NCI-H82 (cell line): Measurements from ENCODE around the gene C10orf90.

Experiments
- DNase-seq: peaks from one replicate; lab custom pipeline; 2025; lab: John Stamatoyannopoulos, UW

Gene C10orf90

DNA sequence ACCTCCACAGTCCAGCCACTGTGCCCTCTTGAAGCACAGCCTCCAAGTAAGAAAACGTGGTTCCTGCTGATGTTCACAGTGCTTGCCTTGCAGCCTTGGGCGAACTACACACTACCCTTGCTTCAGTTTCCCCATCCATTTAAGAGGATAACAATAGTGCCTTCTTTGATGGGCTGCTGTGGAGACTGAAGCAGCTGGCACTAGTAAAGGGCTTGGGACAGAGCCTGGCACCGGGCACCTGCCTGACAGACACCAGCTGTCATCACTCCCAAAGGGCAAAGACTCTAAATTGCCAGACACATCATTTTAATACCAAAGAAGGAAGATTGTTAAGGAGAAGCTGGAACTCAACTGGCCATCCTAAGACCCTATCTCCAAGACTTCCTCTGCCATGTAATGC lies 3.1 kb upstream of the C10orf90 start:
- DNase-seq = no peak

GRCh38 chr10:126671402-126671975 lies 996 bp upstream of the C10orf90 start:
- no peak for DNase-seq

- no peak for DNase-seq
Observed at GRCh38 chr10:126670895-126671261, 385 bp upstream of the C10orf90 start.

DNA sequence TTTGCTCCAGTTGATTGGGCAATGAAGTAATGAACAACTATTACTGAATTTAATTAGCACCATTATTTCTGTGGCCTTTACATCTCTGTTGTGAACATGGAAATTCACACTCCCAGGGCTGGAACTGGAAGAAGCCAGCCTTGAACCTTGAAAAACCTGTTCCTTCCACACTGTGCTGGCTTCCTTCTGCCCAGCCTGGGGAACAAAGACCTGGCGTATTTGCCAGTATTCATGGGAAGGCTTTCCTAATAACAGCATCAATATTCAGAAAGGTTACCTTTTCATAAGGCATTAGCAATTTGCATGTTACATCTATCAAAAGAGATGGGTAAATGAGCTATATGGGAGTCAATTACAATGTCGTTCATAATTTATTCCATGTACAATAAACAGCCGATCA lies 1.3 kb downstream of the C10orf90 start:
- DNase-seq = no peak

GRCh38 chr10:126668505-126668904 lies 2.0 kb downstream of the C10orf90 start:
- DNase-seq = no peak

DNA sequence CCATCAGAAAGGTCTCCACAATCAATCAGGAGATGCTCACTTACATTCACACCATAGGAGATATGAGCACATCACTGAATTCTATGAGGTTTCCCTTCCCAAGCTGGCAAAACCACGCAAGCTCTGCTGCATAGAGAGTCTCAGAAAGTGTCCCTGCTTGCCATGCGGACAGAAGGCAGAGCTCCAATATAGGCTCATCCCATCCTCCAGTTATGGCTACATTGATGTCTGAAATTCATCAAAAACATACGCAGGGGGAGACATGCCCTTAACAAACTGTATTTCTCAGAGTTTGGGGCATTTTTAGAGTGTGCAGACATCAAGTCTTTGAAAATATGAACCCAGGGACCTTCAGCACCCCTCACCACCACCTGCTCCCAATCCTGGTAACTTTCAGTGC lies 2.9 kb downstream of the C10orf90 start:
- no peak for DNase-seq

DNA sequence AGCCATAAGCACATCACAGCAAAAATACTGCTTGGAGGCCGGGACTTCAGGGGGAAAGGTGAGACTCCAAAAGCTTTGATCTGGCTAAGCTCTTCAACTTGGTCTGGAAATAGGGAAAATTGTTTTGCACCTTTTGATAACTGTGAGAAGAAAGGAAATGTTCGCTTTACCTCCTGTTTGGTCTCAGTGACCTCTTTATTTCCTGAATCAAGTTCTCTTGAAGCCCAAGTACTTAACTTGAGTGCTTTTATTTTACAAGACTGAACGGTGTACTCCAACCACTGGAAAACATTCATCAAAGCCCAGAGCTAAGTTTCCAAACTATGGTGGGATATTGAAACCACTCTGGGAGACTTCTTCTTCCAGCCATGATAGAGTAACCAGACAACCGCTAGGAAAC lies 5.3 kb downstream of the C10orf90 start:
- DNase-seq = no peak

DNA sequence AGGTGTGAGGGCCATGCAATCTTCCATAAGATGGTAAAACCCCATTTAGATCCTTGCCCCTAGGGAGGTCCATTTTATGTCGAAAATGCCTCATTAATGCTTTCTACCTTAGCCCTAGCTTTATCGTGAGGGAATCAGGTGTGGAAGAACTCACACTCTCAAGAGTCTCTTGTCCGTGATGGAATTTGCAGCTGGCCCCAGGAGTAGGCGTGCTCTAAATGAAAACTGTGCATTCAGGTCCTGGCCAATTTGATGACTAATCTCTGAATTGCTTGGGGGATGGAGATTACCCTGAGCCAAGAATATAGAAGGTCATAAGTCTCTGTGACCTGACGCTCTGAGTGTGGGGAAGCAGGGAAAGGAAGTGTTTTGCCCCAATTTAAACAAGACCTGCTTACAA lies 6.6 kb downstream of the C10orf90 start:
- no peak for DNase-seq

- DNase-seq = no peak
Observed at GRCh38 chr10:126663328-126663727, 7.2 kb downstream of the C10orf90 start.

DNA sequence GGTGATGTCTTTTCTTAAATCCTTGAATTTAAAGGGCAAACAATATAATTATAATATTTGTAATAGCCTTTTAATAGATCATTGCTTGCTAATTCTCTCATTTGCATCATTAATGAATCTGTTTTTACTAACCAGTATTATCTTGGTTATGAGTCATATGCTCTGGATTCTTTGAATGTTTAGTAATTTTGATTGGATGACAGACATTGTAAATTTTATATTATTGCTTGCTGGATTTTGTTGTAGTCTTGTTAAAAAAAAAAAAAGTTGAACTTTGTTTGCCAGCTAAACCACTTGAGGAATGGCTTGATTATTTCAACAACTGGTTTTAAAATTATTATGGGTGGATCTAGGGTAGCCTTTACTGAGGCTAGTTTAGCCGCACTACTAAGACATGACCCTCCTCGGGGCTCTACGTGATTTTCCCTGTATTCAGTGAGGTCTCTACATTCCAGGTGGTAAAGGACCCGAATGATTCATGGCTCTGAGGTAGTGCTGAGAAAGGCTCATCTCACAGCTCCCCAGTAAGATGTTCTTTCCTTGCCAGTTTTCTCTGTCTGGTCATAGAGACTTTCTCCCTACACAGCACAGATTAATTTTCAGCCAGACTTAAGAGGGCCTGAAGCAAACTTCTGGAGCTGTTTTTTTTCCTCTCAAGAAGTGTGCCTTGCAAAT lies 8.5 kb downstream of the C10orf90 start:
- no peak for DNase-seq

DNA sequence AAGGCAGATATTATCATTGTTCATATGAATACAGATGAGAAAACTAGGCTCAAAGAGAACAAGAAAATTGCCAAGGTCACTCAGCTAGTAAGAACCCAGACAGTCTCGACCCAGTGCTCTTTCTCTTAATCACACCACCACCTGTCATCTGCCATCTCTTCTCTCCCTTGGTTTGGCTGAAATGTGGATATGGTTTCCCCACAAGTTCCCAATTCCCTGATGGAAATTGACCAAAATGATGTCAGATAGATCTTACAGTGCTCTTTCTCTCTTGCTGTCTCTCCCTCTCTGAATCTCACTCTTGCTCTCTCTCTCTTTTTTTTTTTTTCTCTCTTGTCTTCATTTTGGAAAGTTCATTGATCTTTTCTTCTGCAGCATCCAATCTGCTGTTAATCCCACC lies 9.1 kb downstream of the C10orf90 start:
- no peak for DNase-seq

- no peak for DNase-seq
Observed at GRCh38 chr10:126659750-126660149, 10.7 kb downstream of the C10orf90 start.

GRCh38 chr10:126658928-126659327 lies 11.6 kb downstream of the C10orf90 start:
- DNase-seq = no peak

GRCh38 chr10:126654579-126654978 lies 15.9 kb downstream of the C10orf90 start:
- no peak for DNase-seq

- no peak for DNase-seq
Observed at GRCh38 chr10:126651467-126651866, 19.0 kb downstream of the C10orf90 start.

DNA sequence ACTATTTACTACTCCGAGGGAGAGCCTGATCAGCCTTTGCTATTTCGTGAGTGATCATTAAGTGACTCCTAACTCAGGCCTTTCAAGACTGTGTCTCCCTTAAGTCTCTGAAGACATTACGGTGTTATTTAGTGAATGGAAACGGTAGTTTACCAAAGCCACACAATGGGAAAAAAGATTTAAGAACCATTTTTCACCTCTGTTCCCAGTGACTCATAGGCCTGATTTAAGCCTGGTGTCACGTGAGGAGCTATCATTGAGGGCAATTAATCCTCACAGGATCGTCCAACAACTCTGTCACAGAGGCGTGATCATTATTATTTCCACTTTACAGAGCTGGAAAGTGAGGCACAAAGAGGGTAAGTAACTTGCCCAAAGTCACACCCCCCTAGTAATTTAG lies 20.3 kb downstream of the C10orf90 start:
- DNase-seq = no peak

DNA sequence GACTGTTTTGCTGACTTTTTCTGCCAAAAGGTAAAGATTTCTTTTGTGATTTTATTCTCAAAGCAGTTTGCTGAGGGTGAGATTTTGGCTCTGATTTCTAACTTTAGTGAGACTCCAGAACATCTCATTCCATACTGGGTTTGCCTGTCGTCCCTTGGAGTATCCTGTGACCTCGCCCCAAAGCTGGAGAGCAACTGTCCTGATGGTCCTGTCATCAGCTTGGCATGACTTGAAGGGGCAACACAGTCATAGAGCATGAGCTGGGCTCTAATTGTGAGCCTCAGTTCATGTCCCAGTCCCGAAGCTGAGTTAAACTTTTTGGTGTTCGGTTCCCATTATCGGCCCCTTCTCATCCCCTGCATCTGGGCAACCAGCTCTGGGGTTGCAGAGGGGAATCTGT lies 23.4 kb downstream of the C10orf90 start:
- no peak for DNase-seq

DNA sequence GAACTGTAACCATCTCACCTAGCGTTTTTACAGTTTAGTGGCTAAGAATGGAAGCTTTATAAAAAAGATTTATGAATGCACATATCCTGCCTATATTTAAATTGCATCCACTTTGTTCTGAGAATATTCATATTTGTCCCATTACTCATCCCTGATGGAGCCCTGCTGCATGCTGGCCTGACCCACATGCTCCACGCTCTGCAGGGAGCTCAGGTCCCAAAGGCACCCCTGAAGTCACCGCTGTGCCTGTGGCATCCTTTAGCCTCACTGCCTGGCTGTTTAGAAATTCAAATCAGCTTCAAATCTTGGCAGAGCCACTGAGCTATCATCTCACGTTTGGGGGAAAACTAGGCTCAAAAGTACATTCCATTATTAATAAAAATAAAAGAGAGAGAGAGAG lies 24.4 kb downstream of the C10orf90 start:
- DNase-seq = no peak

DNA sequence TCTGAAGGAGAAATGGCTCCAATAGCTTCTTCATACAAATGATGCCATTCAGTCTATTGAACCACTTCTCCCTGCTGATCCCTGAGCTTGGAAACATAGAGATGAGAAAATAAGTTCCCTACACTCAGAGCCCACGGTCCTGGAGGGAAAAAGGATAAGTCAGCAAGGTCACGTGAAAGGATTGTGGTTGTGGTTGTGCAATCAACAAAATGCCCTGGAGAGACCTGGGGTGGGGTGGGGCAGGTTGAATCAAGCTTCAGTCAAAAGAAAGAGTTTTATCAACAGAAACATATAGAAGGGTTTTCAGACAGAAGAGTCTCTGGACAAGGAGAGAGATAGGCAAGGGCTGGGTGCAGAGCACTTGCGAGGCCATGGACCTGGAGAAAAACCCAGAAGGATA lies 30.1 kb downstream of the C10orf90 start:
- DNase-seq = no peak

DNA sequence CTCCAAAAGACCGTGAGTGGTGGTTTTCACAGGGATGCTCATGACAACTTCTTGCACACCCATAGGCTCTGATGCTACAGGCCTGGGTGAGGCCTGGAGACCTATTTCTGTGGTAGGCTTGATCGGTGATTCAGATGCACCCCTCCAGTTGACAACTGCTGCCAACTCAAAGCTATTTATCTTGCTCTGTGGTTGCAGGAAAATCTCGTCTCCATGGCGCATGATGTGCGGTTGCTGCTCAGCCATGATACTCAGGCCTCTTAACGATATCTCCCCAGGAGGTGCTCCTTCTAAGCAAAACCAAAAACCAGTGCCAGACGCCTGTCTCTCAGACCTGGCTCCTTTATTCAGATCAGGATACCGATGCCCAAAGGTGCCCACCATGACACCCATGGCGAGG lies 31.4 kb downstream of the C10orf90 start:
- no peak for DNase-seq

DNA sequence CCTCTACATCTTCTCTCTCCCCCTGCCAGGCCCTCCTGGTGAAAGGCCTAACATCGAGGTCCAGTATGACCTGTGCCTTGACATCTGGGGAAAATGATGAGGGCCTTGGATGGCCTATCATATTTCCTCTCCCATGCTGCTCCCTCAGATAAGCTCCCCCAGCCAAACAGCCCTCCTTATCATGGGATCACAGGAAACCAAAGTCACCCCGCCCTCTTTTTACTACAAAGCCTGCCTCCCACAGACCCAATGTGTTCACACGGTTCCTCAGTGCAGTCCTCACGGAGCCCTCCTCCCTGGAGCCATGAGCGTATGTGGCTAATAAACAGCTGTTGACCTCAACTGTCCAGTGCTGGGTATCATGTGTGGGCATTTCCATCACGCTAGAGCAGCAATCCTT lies 32.0 kb downstream of the C10orf90 start:
- no peak for DNase-seq

DNA sequence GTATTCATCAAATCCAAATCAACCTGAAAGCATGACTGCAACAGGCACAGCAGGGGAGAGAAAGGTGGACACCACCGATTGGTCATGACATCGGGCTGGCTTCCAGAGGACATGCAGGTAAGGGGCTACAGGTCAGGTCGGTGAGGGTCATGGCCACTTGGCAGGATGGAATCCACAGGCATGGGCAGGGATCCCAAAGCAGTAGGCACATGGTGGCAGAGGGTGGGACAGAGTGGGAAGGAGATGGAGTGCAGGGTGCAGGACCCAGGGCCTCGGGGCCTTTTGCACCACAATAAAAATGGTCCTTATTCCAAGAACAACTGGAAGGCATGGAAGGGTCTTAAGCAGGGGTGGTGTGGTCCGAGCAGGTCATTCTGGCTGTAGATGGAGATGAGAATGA lies 33.0 kb downstream of the C10orf90 start:
- no peak for DNase-seq

DNA sequence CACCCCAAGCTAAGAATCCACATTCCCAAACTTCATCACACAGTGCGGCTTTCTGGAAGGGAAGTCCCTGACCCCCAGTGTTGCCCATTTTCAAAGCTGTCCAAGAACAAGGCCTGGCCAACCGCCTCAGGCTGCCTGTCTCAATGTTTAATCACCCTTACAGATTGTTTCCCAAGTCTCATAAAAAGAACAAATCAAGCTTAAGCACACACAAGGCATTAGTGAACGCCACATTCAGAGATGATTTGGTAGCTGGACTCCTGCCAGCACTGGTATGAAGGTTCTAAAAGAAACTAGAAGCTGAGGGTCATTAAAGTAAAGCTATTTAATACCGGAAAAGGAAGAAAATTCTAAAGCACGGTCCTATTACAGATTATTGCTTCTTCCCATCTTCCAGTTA lies 35.6 kb downstream of the C10orf90 start:
- DNase-seq = peak; percentile 5

- DNase-seq = no peak
Observed at GRCh38 chr10:126634347-126634746, 36.1 kb downstream of the C10orf90 start.
